ENCODE data around the gene P2RY2. TPM values are rescaled to one million over a fixed set of nuclear protein-coding genes. Genes with fewer than 3 reads are reported as not detected.

P2RY2 gene
- total and polyA plus RNA-seq, 4 donors: 1.8 to 3.7 (median 2.2) TPM

- H3K36me3 ChIP-seq (ENCODE audit: control insufficient read depth in 4 of 4, insufficient read depth in 3 of 4, low read depth in 1 of 4, low read length in 3 of 4): no peaks in the 10 kb centered on the region
- TF ChIP-seq RAD21 (IDR thresholded peaks at IDR 0.05): no peak
- TF ChIP-seq EGR1 (IDR thresholded peaks at IDR 0.05; ENCODE audit: low read depth in 2 of 2): no peak
- no peak for TF ChIP-seq FOXA2 (IDR thresholded peaks at IDR 0.05)
- TF ChIP-seq HNF4G (IDR thresholded peaks at IDR 0.05): no peak
- no peak for TF ChIP-seq NR2F2 (IDR thresholded peaks at IDR 0.05)
- no peak for TF ChIP-seq ZBTB33 (IDR thresholded peaks at IDR 0.05)
- no peak for TF ChIP-seq HNF4A (conservative IDR thresholded peaks at IDR 0.05)
- TF ChIP-seq ATF3 (IDR thresholded peaks at IDR 0.05): no peak
- no peak for TF ChIP-seq RXRA (IDR thresholded peaks at IDR 0.05)
- TF ChIP-seq CTCF (IDR thresholded peaks at IDR 0.05; ENCODE audit: low read depth, low read length, missing input control): no peak
- TF ChIP-seq REST (IDR thresholded peaks at IDR 0.05): no peak
- H3K4me1 ChIP-seq (ENCODE audit: control insufficient read depth in 4 of 4, insufficient read depth in 4 of 4, low read length in 3 of 4): peaks cover 0 to 7% (median 0%) of the 10 kb centered on the region in 4 donors
- no peak overlapping the region for H3K9ac ChIP-seq (ENCODE audit: low read depth in 1 of 2, low read length in 2 of 2)
- peaks cover 0 to 8% (median 6%) of the 10 kb centered on the region in 4 donors for H3K27me3 ChIP-seq (ENCODE audit: control insufficient read depth in 4 of 4, insufficient read depth in 4 of 4, low read length in 3 of 4)
- no peak overlapping the region for H3K4me3 ChIP-seq (ENCODE audit: low read depth in 1 of 3, low read length in 3 of 3)
- WGBS: 93% methylated on average over 3 of the region's 3 CpGs
- H3K9me3 ChIP-seq (ENCODE audit: control insufficient read depth in 4 of 4, low read length in 3 of 4): no peaks in the 10 kb centered on the region
- DNase-seq (ENCODE audit: low spot score): no peak
- H3K27ac ChIP-seq (ENCODE audit: low read depth in 1 of 2, low read length in 2 of 2): no peak overlapping the region
Measured at GRCh38 chr11:73259406-73260126, 41.5 kb downstream of the P2RY2 start.

GRCh38 chr11:73260127-73260457 lies 42.0 kb downstream of the P2RY2 start:
- no peaks in the 10 kb centered on the region for H3K36me3 ChIP-seq (ENCODE audit: control insufficient read depth in 4 of 4, insufficient read depth in 3 of 4, low read depth in 1 of 4, low read length in 3 of 4)
- H3K27me3 ChIP-seq (ENCODE audit: control insufficient read depth in 4 of 4, insufficient read depth in 4 of 4, low read length in 3 of 4): peaks cover 0 to 8% (median 7%) of the 10 kb centered on the region in 4 donors
- no peak overlapping the region for H3K27ac ChIP-seq (ENCODE audit: low read depth in 1 of 2, low read length in 2 of 2)
- H3K4me1 ChIP-seq (ENCODE audit: control insufficient read depth in 4 of 4, insufficient read depth in 4 of 4, low read length in 3 of 4): peaks cover 0 to 7% (median 0%) of the 10 kb centered on the region in 4 donors
- no peak for DNase-seq (ENCODE audit: low spot score)
- no peaks in the 10 kb centered on the region for H3K9me3 ChIP-seq (ENCODE audit: control insufficient read depth in 4 of 4, low read length in 3 of 4)
- no peak overlapping the region for H3K4me3 ChIP-seq (ENCODE audit: low read depth in 1 of 3, low read length in 3 of 3)
- no peak overlapping the region for H3K9ac ChIP-seq (ENCODE audit: low read depth in 1 of 2, low read length in 2 of 2)
- TF ChIP-seq SP1 (IDR thresholded peaks at IDR 0.05): no peak
- no peak for TF ChIP-seq NR2F2 (IDR thresholded peaks at IDR 0.05)
- TF ChIP-seq REST (IDR thresholded peaks at IDR 0.05): no peak
- TF ChIP-seq FOXA2 (IDR thresholded peaks at IDR 0.05): no peak
- no peak for TF ChIP-seq FOXA1 (IDR thresholded peaks at IDR 0.05)
- TF ChIP-seq EGR1 (IDR thresholded peaks at IDR 0.05; ENCODE audit: low read depth in 2 of 2): no peak
- no peak for TF ChIP-seq MAX (IDR thresholded peaks at IDR 0.05)
- no peak for TF ChIP-seq CTCF (IDR thresholded peaks at IDR 0.05; ENCODE audit: low read depth, low read length, missing input control)
- no peak for TF ChIP-seq HNF4G (IDR thresholded peaks at IDR 0.05)
- no peak for TF ChIP-seq HNF4A (conservative IDR thresholded peaks at IDR 0.05)
- no peak for TF ChIP-seq GABPA (IDR thresholded peaks at IDR 0.05 in 1 of 2, conservative IDR thresholded peaks at IDR 0.05 in 1 of 2)
- no peak for TF ChIP-seq ATF3 (IDR thresholded peaks at IDR 0.05)
- TF ChIP-seq YY1 (IDR thresholded peaks at IDR 0.05): no peak
- TF ChIP-seq RAD21 (IDR thresholded peaks at IDR 0.05): no peak

All from liver (tissue), 9 donors.